Activated CD4-positive, alpha-beta T cell treated with anti-CD3 and anti-CD28 coated beads, Interleukin-10, Interleukin-2, amounts not matched to agents 100 ng/mL and 50 ng/mL, durations not matched to agents 16 hours and 8 hours (primary cell): ENCODE measurements around the gene CACNA2D1.

Source experiments
- DNase-seq: peaks from one replicate; pipeline ENCODE4 v3.0.0-alpha.2; 2020

The CACNA2D1 gene

GRCh38 chr7:82331234-82331633 lies 112.3 kb downstream of the CACNA2D1 start:
- DNase-seq: no peak

GRCh38 chr7:82330706-82331215 lies 112.8 kb downstream of the CACNA2D1 start:
- DNase-seq: no peak

- DNase-seq: no peak
Measured at GRCh38 chr7:82327898-82328297, 115.7 kb downstream of the CACNA2D1 start.

- DNase-seq: no peak
Measured at GRCh38 chr7:82325416-82325815, 118.2 kb downstream of the CACNA2D1 start.

GRCh38 chr7:82323806-82324205 lies 119.8 kb downstream of the CACNA2D1 start:
- DNase-seq: no peak

GRCh38 chr7:82319674-82320118 lies 123.9 kb downstream of the CACNA2D1 start:
- DNase-seq: no peak

GRCh38 chr7:82318786-82319185 lies 124.8 kb downstream of the CACNA2D1 start:
- no peak for DNase-seq

GRCh38 chr7:82317760-82318159 lies 125.8 kb downstream of the CACNA2D1 start:
- DNase-seq: no peak

GRCh38 chr7:82317257-82317721 lies 126.3 kb downstream of the CACNA2D1 start:
- DNase-seq: no peak

GRCh38 chr7:82313269-82313668 lies 130.3 kb downstream of the CACNA2D1 start:
- DNase-seq: no peak

GRCh38 chr7:82312646-82313045 lies 130.9 kb downstream of the CACNA2D1 start:
- no peak for DNase-seq

- no peak for DNase-seq
Measured at GRCh38 chr7:82305347-82306005, 138.1 kb downstream of the CACNA2D1 start.

- DNase-seq: no peak
Measured at GRCh38 chr7:82294865-82295264, 148.7 kb downstream of the CACNA2D1 start.

- no peak for DNase-seq
Measured at GRCh38 chr7:82294382-82294784, 149.2 kb downstream of the CACNA2D1 start.

GRCh38 chr7:82293467-82293866 lies 150.1 kb downstream of the CACNA2D1 start:
- no peak for DNase-seq

GRCh38 chr7:82291931-82292330 lies 151.6 kb downstream of the CACNA2D1 start:
- no peak for DNase-seq

GRCh38 chr7:82289889-82290288 lies 153.7 kb downstream of the CACNA2D1 start:
- no peak for DNase-seq

- no peak for DNase-seq
Measured at GRCh38 chr7:82289152-82289535, 154.4 kb downstream of the CACNA2D1 start.

- DNase-seq: no peak
Measured at GRCh38 chr7:82286798-82287140, 156.8 kb downstream of the CACNA2D1 start.

- no peak for DNase-seq
Measured at GRCh38 chr7:82286096-82286797, 157.3 kb downstream of the CACNA2D1 start.

GRCh38 chr7:82284936-82285519 lies 158.5 kb downstream of the CACNA2D1 start:
- DNase-seq: no peak

GRCh38 chr7:82275342-82275741 lies 168.2 kb downstream of the CACNA2D1 start:
- DNase-seq: no peak

- DNase-seq: no peak
Measured at GRCh38 chr7:82274681-82275080, 168.9 kb downstream of the CACNA2D1 start.

GRCh38 chr7:82273886-82274285 lies 169.7 kb downstream of the CACNA2D1 start:
- no peak for DNase-seq
